Right atrium auricular region (tissue), 2 donors: ENCODE results near the gene SYT9. TPM values are rescaled to one million over a fixed set of nuclear protein-coding genes. Genes with fewer than 3 reads are reported as not detected.
"Not testable (repeated sequence)": the region's sequence is repeated elsewhere in the genome, so short reads cannot be mapped to it uniquely, and the experiment has no call there.

Experiments
- DNase-seq: peaks from one replicate; pipeline ENCODE4 v3.0.0-alpha.2; 2019; ENCODE audit warnings: low spot score
- H3K27ac ChIP-seq, 2 donors: fragments of 200-600 bp; sonication (generic); 1 replicate in 1 of 2; 2 replicates in 1 of 2; pipeline ENCODE4 v1.5.1; 2016 to 2019
- H3K27me3 ChIP-seq, 2 donors: fragments of 200-600 bp; sonication (generic); one replicate each; pipeline versions ENCODE4 v1.5.1 to v1.6.0; 2017 to 2019
- H3K36me3 ChIP-seq: fragments of 200-600 bp; sonication (generic); one replicate; pipeline ENCODE4 v1.5.1; 2016
- H3K4me1 ChIP-seq, 2 donors: fragments of 200-600 bp; sonication (generic); one replicate each; pipeline versions ENCODE4 v1.5.1 to v1.6.0; 2017 to 2019
- H3K4me3 ChIP-seq, 2 donors: fragments of 200-600 bp; sonication (generic); 1 replicate in 1 of 2; 2 replicates in 1 of 2; pipeline ENCODE4 v1.5.1; 2017 to 2019; ENCODE audit warnings: mild to moderate bottlenecking in 1 of 2, moderate library complexity in 1 of 2
- H3K9me3 ChIP-seq, 2 donors: fragments of 200-600 bp; sonication (generic); one replicate each; pipeline ENCODE4 v1.5.1; 2019
- CTCF ChIP-seq, 2 donors: fragments of 200-600 bp; sonication (generic); IDR thresholded peaks; one replicate each; pipeline ENCODE4 v1.5.1; 2019; ENCODE audit warnings: antibody characterized with exemption in 2 of 2
- microRNA counts, 2 donors: library from miRNA; unstranded; fragments of <30 nt; microRNA quantifications; one replicate each; lab custom pipeline; 2016 to 2017
- microRNA-seq, 2 donors: library from miRNA; unstranded; fragments of <30 nt; microRNA quantifications; one replicate each; pipeline ENCODE4, GENCODE V29; 2016 to 2017; ENCODE audit warnings: borderline number of aligned reads in 2 of 2, borderline replicate concordance in 1 of 2
- total RNA-seq, 2 donors: library from RNA; depleted of rRNA; stranded (reverse); fragments of >200 nt; gene quantifications; one replicate each; pipeline ENCODE4 v1.1.0, GENCODE V29; 2016

Gene SYT9
- total RNA-seq, 2 donors from 2014 or later, result 0.16 to 0.74 TPM

- no peak for DNase-seq
- Histone ChIP-seq H3K36me3 (no peaks in the 10 kb centered on the region), H3K27ac (no peak overlapping the region), H3K27me3 (no peaks in the 10 kb centered on the region), H3K9me3 (no peaks in the 10 kb centered on the region), H3K4me3 (no peak overlapping the region), H3K4me1 (peaks cover 0 to 33% of the 10 kb centered on the region in 2 donors)
- TF ChIP-seq CTCF (IDR thresholded peaks at IDR 0.05), result no peak
These were observed 263.8 kb downstream of the SYT9 start for GRCh38 chr11:7515447-7515886.

DNA sequence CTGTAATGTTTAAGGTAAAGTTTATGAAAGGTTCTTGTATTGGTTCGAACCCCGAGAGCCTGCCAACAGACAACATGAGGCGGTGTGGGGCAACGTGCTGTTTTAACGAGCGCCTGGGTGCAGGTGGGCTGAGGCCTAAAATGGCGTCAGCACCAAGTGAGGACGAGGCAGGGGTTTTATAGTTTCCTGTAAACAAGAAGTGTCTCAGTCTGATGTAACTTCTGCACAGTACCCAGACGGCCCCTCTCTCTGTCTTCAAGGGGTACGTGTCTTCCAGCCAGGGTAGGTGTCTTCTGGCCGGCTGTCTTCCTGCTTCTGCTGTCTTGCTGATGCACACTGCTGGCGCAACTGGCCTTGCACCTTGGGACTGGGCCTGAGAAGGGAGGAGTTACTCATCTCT, 264.8 kb downstream of the SYT9 start:
- Histone ChIP-seq H3K4me3 (no peak overlapping the region), H3K9me3 (no peaks in the 10 kb centered on the region), H3K27me3 (no peaks in the 10 kb centered on the region), H3K4me1 (peaks cover 0 to 32% of the 10 kb centered on the region in 2 donors), H3K27ac (no peak overlapping the region), H3K36me3 (no peaks in the 10 kb centered on the region)
- TF ChIP-seq CTCF (IDR thresholded peaks at IDR 0.05), result no peak
- no peak for DNase-seq

DNA sequence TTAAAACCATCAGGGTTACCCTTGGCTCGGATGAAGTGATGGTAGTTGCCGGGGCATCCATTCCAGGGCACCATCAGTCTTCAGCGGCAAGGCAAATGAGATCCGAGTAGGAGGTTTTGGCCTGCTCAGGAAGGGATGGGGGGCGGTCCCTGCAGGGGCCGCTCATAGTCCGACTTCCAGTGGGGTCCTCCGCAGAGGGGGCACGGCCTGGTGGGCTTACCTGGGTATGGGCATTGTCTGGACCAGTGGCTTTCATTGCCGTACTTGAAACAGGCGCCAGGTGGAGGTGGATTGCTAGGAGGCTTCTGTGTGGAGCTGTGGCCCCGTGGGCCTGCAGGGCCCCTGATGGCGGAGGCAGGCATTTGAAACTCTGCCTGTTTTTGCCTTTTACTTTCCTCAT, 266.0 kb downstream of the SYT9 start:
- H3K4me3 ChIP-seq, H3K36me3 ChIP-seq, DNase-seq, H3K27ac ChIP-seq, H3K9me3 ChIP-seq, H3K27me3 ChIP-seq: not testable (repeated sequence)
- H3K4me1 ChIP-seq, result peaks cover 0 to 20% of the 10 kb centered on the region in 2 donors

MicroRNAs encoded within 50 kb of the gene (microRNA counts, 767-probe panel; counts per million panel counts)
- microRNA hsa-miR-302e (lab: Ali Mortazavi, UCI), result 0 to 1,333 counts per million in 2 donors

Small RNA genes lying within 50 kb of the gene (microRNA-seq; reads per million reads assigned to microRNA genes)
- gene MIR302E, result 0 reads per million in 2 donors

Other genes starting within 250 kb of the SYT9 start
- 1 to 10 TPM in 1 of 2 donors, under 1 TPM in 1; 0.74 to 1.3 TPM for gene ZNF214, start 231.6 kb upstream of the SYT9 start, total RNA-seq
- not detected for gene NLRP14, start 231.4 kb upstream of the SYT9 start, total RNA-seq
- gene RBMXL2, start 162.9 kb upstream of the SYT9 start, total RNA-seq, result not detected
- 1 to 10 TPM; 4.6 to 7.7 TPM for gene OLFML1, start 233.6 kb downstream of the SYT9 start, total RNA-seq